ENCODE results near the gene DISP2. TPM values are rescaled to one million over a fixed set of nuclear protein-coding genes. Genes with fewer than 3 reads are reported as not detected.

Gene DISP2
- total RNA-seq, 4 donors from 2014 or later = 8.6 to 12.9 (median 10.9) TPM

DNA sequence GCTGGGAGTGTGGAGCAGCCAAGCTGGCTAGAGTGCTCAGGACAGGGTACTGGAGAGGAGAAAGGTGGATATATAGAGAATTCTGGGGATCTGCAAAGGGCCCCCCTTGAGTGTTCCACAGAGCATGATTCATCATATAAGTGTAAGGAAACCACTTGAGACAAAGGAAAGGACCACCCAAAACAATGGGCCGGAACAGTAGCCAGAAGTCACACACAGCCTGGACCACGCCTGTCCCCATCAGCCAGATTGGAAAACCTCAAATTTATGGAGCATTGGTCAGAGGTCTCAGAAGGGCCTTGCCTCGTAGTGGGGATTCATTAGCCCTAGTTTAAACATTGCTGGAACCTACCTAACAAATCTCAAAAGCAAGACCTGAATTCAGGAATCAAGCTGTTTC lies 19.6 kb downstream of the DISP2 start:
- H3K27ac ChIP-seq = no peak overlapping the region
- H3K9me3 ChIP-seq = no peaks in the 10 kb centered on the region
- H3K36me3 ChIP-seq = no peaks in the 10 kb centered on the region
- WGBS, 2 donors (ENCODE audit: low coverage in 1 of 2) = 88% methylated on average over 3 of the region's 3 CpGs; no CpG with 5 or more reads in 1 of the 2 donors
- intact Hi-C loops (cut with DNase I; ENCODE audit: low total_unique reads) = no loop called here
- in situ Hi-C loops (cut with MboI; ENCODE audit: low pct_ligation_motif_present in 1 of 4, low pct_unique_long_range_greater_than_20kb in 1 of 4, low sequenced_read_pairs in 3 of 4) = no loop called here
- no peaks in the 10 kb centered on the region for H3K27me3 ChIP-seq
- no peak for DNase-seq
- peaks cover 0 to 12% (median 4%) of the 10 kb centered on the region in 4 donors for H3K4me1 ChIP-seq
- no peak overlapping the region for H3K4me3 ChIP-seq
- TF ChIP-seq, protein P1, sequence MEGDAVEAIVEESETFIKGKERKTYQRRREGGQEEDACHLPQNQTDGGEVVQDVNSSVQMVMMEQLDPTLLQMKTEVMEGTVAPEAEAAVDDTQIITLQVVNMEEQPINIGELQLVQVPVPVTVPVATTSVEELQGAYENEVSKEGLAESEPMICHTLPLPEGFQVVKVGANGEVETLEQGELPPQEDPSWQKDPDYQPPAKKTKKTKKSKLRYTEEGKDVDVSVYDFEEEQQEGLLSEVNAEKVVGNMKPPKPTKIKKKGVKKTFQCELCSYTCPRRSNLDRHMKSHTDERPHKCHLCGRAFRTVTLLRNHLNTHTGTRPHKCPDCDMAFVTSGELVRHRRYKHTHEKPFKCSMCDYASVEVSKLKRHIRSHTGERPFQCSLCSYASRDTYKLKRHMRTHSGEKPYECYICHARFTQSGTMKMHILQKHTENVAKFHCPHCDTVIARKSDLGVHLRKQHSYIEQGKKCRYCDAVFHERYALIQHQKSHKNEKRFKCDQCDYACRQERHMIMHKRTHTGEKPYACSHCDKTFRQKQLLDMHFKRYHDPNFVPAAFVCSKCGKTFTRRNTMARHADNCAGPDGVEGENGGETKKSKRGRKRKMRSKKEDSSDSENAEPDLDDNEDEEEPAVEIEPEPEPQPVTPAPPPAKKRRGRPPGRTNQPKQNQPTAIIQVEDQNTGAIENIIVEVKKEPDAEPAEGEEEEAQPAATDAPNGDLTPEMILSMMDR (IDR thresholded peaks at IDR 0.05) = no peak
- TF ChIP-seq POLR2AphosphoS5 (IDR thresholded peaks at IDR 0.05) (no peak), EP300 (IDR thresholded peaks at IDR 0.05; ENCODE audit: low read depth) (no peak), POLR2A (IDR thresholded peaks at IDR 0.05) (no peak)

GRCh38 chr15:40379374-40379773 lies 21.4 kb downstream of the DISP2 start:
- 86 to 97% methylated on average over 3 to 4 of the region's 4 CpGs for WGBS, 2 donors (ENCODE audit: low coverage in 1 of 2)
- Histone ChIP-seq H3K4me1 (peaks cover 6 to 24% (median 14%) of the 10 kb centered on the region in 4 donors), H3K4me3 (no peak overlapping the region), H3K36me3 (no peaks in the 10 kb centered on the region), H3K9me3 (no peaks in the 10 kb centered on the region), H3K27ac (no peak overlapping the region), H3K27me3 (no peaks in the 10 kb centered on the region)
- in situ Hi-C loops (cut with MboI; ENCODE audit: low pct_ligation_motif_present in 1 of 4, low pct_unique_long_range_greater_than_20kb in 1 of 4, low sequenced_read_pairs in 3 of 4) (no loop called here), intact Hi-C loops (cut with DNase I; ENCODE audit: low total_unique reads) (no loop called here)
- no peak for DNase-seq
- TF ChIP-seq POLR2A (IDR thresholded peaks at IDR 0.05) (no peak), EP300 (IDR thresholded peaks at IDR 0.05; ENCODE audit: low read depth) (no peak), POLR2AphosphoS5 (IDR thresholded peaks at IDR 0.05) (no peak)
- TF ChIP-seq, protein P1 (IDR thresholded peaks at IDR 0.05) = no peak

DNA sequence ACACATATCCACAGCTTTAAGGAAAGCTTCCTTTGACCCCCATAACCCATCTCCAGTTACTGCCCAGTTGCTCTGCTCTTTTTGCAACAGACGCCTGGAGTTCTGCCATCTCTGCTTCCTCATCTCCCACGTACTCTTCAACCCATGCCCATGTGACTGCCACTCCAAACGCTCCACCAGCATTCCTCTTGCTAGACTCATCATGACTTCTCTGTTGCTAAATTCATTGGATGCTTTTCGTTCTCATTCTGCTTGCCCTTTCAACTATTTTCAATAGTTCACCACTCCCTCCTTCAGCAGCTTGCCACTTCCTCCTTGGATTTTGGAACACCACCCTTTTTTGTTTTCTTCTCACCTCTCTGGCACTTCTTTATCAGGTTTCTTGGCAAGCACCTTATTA lies 21.8 kb downstream of the DISP2 start:
- peak; percentile 34 for DNase-seq
- Histone ChIP-seq H3K9me3 (no peaks in the 10 kb centered on the region), H3K4me1 (peaks cover 6 to 24% (median 14%) of the 10 kb centered on the region in 4 donors), H3K4me3 (no peak overlapping the region), H3K36me3 (no peaks in the 10 kb centered on the region), H3K27ac (no peak overlapping the region), H3K27me3 (no peaks in the 10 kb centered on the region)
- 0 to 24% methylated on average over 1 to 4 of the region's 4 CpGs for WGBS, 2 donors (ENCODE audit: low coverage in 1 of 2)
- intact Hi-C loops (cut with DNase I; ENCODE audit: low total_unique reads) = no loop called here
- TF ChIP-seq, protein P1 (IDR thresholded peaks at IDR 0.05) = no peak
- TF ChIP-seq EP300 (IDR thresholded peaks at IDR 0.05; ENCODE audit: low read depth) (no peak), POLR2A (IDR thresholded peaks at IDR 0.05) (no peak), POLR2AphosphoS5 (IDR thresholded peaks at IDR 0.05) (no peak)
- in situ Hi-C loops (cut with MboI; ENCODE audit: low pct_ligation_motif_present in 1 of 4, low pct_unique_long_range_greater_than_20kb in 1 of 4, low sequenced_read_pairs in 3 of 4) = no loop called here

- Histone ChIP-seq H3K36me3 (no peaks in the 10 kb centered on the region), H3K27me3 (no peaks in the 10 kb centered on the region), H3K4me1 (peaks cover 6 to 24% (median 14%) of the 10 kb centered on the region in 4 donors), H3K4me3 (no peak overlapping the region), H3K27ac (no peak overlapping the region), H3K9me3 (no peaks in the 10 kb centered on the region)
- TF ChIP-seq POLR2A (IDR thresholded peaks at IDR 0.05) = no peak
- no peak for TF ChIP-seq EP300 (IDR thresholded peaks at IDR 0.05; ENCODE audit: low read depth)
- TF ChIP-seq, protein P1 (IDR thresholded peaks at IDR 0.05) = no peak
- no peak for TF ChIP-seq POLR2AphosphoS5 (IDR thresholded peaks at IDR 0.05)
- DNase-seq = no peak
- in situ Hi-C loops (cut with MboI; ENCODE audit: low pct_ligation_motif_present in 1 of 4, low pct_unique_long_range_greater_than_20kb in 1 of 4, low sequenced_read_pairs in 3 of 4) (no loop called here), intact Hi-C loops (cut with DNase I; ENCODE audit: low total_unique reads) (no loop called here)
- 95 to 98% methylated on average over 8 to 10 of the region's 10 CpGs for WGBS, 2 donors (ENCODE audit: low coverage in 1 of 2)
These were observed 22.6 kb downstream of the DISP2 start for GRCh38 chr15:40380636-40381035.
